GM21447 (cell line): Measurements from ENCODE around the gene EPG5.
"Not testable (repeated sequence)": the region's sequence is repeated elsewhere in the genome, so short reads cannot be mapped to it uniquely, and the experiment has no call there.

Experiments used
- ATAC-seq: cut with Tn5 transposase; IDR thresholded peaks from one replicate; pipeline ENCODE4 v1.9.1; 2021; ENCODE audit not compliant: unreplicated experiment

Gene EPG5

GRCh38 chr18:45841765-45842442 lies 125.2 kb downstream of the EPG5 start:
- no peak for ATAC-seq

GRCh38 chr18:45841060-45841764 lies 125.9 kb downstream of the EPG5 start:
- ATAC-seq = no peak

- peak; percentile 40 for ATAC-seq
Observed at GRCh38 chr18:45839414-45840395, 127.4 kb downstream of the EPG5 start.

- ATAC-seq = no peak
Observed at GRCh38 chr18:45838302-45839070, 128.6 kb downstream of the EPG5 start.

DNA sequence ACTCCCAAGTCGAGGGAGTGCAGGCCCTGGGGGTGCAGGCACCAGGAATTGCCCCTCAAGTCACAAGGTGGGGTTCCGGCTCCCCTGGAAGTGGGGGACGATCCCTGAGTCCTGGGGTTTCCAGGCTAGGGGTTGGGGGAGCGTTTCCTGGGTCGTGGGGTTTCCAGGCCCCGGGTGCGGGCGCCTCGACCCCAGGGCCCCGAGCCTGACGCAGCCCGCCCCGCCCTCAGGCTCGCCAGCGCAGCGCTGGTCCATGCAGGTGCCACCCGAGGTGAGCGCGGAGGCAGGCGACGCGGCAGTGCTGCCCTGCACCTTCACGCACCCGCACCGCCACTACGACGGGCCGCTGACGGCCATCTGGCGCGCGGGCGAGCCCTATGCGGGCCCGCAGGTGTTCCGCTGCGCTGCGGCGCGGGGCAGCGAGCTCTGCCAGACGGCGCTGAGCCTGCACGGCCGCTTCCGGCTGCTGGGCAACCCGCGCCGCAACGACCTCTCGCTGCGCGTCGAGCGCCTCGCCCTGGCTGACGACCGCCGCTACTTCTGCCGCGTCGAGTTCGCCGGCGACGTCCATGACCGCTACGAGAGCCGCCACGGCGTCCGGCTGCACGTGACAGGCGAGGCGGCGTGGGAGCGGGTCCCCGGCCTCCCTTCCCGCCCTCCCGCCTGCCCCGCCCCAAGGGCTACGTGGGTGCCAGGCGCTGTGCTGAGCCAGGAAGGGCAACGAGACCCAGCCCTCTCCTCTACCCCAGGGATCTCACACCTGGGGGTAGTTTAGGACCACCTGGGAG lies 129.7 kb downstream of the EPG5 start:
- ATAC-seq = no peak

GRCh38 chr18:45836242-45837205 lies 130.6 kb downstream of the EPG5 start:
- ATAC-seq = no peak

DNA sequence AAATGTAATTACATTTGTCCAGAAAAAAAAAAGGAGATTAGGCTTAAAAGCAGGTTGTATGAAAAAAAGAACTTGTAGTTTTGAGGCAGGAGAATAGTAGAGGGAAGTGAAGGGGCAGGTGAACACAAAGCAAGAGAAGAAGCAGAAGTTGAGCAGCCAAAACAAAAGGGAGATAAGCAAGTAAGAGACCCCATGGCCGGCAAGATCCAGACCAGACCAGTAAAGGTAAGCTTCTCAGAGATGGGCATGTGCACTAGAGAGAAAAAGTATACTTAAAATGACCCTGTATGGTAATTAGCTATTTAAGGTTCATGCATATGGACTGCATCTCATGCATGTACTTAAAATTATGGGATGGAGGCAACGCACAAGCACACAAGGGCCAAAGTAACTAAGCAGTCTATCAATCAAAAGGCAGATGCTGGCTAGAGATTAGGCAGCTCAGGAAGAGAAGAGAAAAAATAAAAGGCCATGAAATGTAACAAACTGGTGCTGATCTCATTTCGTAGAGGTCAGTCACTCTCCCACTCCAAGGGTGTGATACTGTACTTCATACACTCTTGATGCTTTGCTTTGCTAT lies 132.0 kb downstream of the EPG5 start:
- no peak for ATAC-seq

DNA sequence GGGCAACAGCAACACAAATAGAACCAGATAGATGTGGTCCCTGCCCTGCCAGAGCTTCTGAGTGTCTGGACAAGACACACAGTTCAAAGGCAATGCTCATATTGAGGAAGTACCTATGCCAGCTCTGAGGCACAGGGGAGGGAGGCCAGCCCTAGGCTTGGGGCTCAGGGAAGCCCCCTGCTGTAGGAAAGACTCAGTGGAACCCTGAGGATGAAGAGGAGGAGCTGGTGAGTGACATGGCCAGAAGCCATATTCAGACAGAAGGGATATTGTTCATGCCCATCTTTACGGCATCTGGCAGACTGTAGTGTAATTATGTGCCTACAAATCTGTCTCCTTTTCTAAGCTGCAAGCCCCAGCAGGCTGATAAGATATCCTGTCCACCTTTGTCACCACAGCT lies 132.8 kb downstream of the EPG5 start:
- ATAC-seq = no peak

DNA sequence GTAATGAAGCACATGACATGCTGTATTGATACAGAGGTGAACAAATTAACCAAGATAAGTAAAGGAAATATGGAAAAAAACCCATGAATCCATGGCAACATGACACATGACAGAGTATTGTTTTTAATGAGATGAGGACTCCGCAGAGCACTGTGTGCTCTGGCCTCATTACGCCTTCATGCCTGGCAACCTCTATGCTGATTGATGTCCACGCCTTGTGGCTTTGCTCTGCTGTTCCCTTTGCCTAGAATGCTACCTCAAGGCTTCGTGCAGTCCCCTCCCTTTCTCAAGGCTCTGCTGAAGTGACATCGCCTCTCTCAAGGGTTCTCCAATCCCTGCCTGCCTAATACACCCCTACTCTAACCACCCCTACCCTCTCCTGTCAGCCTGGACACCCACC lies 133.3 kb downstream of the EPG5 start:
- no peak for ATAC-seq

GRCh38 chr18:45830917-45831316 lies 136.2 kb downstream of the EPG5 start:
- no peak for ATAC-seq

DNA sequence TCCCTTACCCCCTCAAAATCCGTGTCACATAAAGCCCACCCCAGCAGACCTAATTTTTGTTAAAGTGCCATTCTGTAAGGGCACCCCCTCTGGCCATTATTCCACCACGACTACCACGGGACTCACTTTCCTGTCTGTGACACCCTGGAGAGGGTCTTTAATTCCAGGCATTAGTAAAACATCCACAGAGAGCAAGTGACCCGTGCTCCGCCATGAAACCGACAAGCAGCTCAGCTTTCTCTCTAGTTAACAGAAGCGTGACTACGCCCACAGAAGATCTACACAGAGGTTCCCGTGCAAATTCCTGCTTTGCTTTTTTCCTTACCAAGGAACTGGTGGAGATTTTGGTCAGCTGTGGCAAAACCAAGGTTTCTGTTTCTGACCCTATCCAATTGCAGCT lies 137.3 kb downstream of the EPG5 start:
- ATAC-seq = no peak

DNA sequence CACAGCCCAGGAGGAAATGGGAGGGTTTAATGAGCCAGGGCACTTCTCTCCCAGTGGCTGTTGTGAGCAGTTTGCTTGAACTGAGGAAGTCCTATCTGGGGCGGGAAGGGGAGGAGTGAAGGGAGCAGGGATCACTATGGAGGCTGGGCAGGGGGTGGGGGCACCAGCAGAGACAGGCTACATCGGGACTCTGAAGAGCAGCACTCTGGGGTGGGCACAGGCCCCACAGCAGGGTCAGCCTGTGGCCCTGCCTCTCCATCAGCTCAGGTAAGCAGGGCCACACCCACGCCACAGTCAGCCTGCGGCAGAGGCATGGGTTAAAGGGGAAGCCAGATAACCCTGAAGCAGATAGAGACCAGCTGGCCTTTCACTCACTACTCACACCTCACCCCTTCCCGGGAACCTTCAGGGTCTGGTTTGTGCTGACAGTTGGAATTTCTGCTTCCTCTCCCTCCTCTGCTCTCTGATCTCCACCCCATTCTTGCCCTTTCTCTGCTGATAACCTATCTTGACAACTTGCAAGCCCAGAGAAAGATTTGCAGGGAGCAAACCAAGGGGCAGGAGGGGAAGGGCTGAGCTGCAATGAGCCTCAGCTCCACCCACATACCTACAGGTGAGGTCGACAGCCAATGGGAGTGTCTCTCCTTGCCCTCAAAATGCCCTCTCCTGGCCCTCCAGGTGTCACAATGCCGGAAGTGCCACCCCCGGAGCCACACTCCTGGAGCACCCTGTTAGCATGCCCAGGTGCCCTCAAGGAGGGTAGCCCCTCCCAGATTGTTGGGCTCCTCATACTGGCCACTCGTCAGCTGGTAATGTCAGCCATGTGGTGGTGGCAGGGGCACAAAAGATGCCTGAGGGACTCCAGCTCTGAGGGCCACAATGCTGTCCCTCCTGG lies 138.0 kb downstream of the EPG5 start:
- ATAC-seq = no peak

- ATAC-seq = not testable (repeated sequence)
Observed at GRCh38 chr18:45826716-45827115, 140.4 kb downstream of the EPG5 start.

DNA sequence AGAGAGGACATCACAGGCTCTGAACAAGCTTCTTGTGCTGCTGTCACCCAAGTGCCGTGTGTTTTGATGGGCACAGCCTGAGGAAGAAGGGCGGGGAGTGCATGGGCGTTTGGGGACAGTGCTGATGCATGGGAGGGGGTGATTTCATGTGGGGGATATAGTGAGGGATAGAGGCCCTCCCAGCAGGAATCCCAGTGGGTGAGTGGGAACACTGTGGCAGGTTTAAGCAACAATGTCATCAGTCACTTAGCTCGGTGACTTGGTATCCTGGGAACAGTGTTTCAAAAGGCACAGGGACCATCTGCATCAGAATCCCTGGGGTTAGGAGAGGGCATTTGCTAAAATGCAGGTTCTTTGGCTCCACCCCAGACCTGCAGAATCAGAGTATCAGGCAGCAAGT lies 141.0 kb downstream of the EPG5 start:
- ATAC-seq = no peak

- no peak for ATAC-seq
Observed at GRCh38 chr18:45825258-45826044, 141.7 kb downstream of the EPG5 start, which contains the start of gene SIGLEC15. SIGLEC15 (plus strand) TSS chr18:45825675; CDS start chr18:45825729, 54 bp downstream.

- no peak for ATAC-seq
Observed at GRCh38 chr18:45821711-45822110, 145.4 kb downstream of the EPG5 start.

GRCh38 chr18:45821026-45821425 lies 146.1 kb downstream of the EPG5 start:
- no peak for ATAC-seq
